HG03175 (cell line): ENCODE results near the gene ADM.

Experiments
- ATAC-seq: cut with Tn5 transposase; IDR thresholded peaks from one replicate; pipeline ENCODE4 v1.9.1; 2021; ENCODE audit warnings: mild to moderate bottlenecking, moderate library complexity; ENCODE audit not compliant: unreplicated experiment

ADM gene

GRCh38 chr11:10327254-10327653 is 22.4 kb downstream of the ADM start:
- ATAC-seq = no peak

GRCh38 chr11:10328314-10329098 is 23.6 kb downstream of the ADM start:
- no peak for ATAC-seq

- ATAC-seq = no peak
Observed at GRCh38 chr11:10329356-10329755, 24.5 kb downstream of the ADM start.

- no peak for ATAC-seq
Observed at GRCh38 chr11:10329935-10330334, 25.1 kb downstream of the ADM start.

- no peak for ATAC-seq
Observed at GRCh38 chr11:10331548-10332289, 26.8 kb downstream of the ADM start.

- no peak for ATAC-seq
Observed at GRCh38 chr11:10333490-10333889, 28.6 kb downstream of the ADM start.

- ATAC-seq = no peak
Observed at GRCh38 chr11:10338287-10338686, 33.4 kb downstream of the ADM start.

- no peak for ATAC-seq
Observed at GRCh38 chr11:10348650-10349280, 43.9 kb downstream of the ADM start.

GRCh38 chr11:10349281-10349665 is 44.4 kb downstream of the ADM start:
- ATAC-seq = no peak

- no peak for ATAC-seq
Observed at GRCh38 chr11:10349806-10350205, 44.9 kb downstream of the ADM start.

- ATAC-seq = no peak
Observed at GRCh38 chr11:10350334-10350733, 45.5 kb downstream of the ADM start.

GRCh38 chr11:10351435-10351764 is 46.5 kb downstream of the ADM start:
- ATAC-seq = no peak

- ATAC-seq = no peak
Observed at GRCh38 chr11:10351765-10352641, 47.1 kb downstream of the ADM start.

GRCh38 chr11:10352921-10353550 is 48.2 kb downstream of the ADM start:
- no peak for ATAC-seq

- no peak for ATAC-seq
Observed at GRCh38 chr11:10354389-10354788, 49.5 kb downstream of the ADM start.

GRCh38 chr11:10355257-10355661 is 50.4 kb downstream of the ADM start:
- ATAC-seq = no peak

- ATAC-seq = no peak
Observed at GRCh38 chr11:10356161-10356560, 51.3 kb downstream of the ADM start.
